Stimulated activated CD4-positive, alpha-beta T cell treated with anti-CD3 and anti-CD28 coated beads, TNF-alpha, amount 100 ng/mL, for 1 hour (primary cell): ENCODE data around the gene FANCG.

Source experiments
- DNase-seq, 3 donors: peaks; one replicate each; pipeline ENCODE4 v3.0.0-alpha.2; 2020; ENCODE audit warnings: low read depth in 3 of 3, low spot score in 1 of 3

Gene FANCG

DNA sequence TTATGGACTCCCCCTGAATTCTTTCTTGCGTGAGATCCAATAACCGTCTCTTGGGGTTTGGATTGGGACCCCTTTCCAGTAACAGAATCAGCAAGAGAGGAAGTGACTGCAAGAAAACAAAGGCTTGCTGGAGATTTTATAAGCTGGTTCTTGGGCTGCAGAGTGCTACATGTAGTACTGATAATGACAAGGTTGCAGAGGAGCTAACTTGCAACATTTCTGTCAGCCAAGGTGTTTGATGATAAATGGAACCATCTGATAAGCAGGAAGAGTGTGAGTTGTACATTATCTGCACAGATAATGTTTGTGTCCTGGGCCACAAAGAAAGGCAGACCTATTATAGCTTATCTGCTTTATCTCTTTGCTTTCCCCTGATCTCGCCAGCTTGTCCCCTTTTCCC lies 53.1 kb downstream of the FANCG start:
- no peak for DNase-seq
